Stimulated activated naive CD4-positive, alpha-beta T cell treated with Interleukin-2 at 50 U/mL for 16 hours (primary cell): Measurements from ENCODE around the gene MIF4GD.
A peak's percentile ranks its signal among the peaks of the same experiment; 100 is the strongest.
"Not testable (repeated sequence)": the region's sequence is repeated elsewhere in the genome, so short reads cannot be mapped to it uniquely, and the experiment has no call there.

Experiments
- DNase-seq: peaks from one replicate; lab custom pipeline; 2025; lab: John Stamatoyannopoulos, UW

The MIF4GD gene

DNA sequence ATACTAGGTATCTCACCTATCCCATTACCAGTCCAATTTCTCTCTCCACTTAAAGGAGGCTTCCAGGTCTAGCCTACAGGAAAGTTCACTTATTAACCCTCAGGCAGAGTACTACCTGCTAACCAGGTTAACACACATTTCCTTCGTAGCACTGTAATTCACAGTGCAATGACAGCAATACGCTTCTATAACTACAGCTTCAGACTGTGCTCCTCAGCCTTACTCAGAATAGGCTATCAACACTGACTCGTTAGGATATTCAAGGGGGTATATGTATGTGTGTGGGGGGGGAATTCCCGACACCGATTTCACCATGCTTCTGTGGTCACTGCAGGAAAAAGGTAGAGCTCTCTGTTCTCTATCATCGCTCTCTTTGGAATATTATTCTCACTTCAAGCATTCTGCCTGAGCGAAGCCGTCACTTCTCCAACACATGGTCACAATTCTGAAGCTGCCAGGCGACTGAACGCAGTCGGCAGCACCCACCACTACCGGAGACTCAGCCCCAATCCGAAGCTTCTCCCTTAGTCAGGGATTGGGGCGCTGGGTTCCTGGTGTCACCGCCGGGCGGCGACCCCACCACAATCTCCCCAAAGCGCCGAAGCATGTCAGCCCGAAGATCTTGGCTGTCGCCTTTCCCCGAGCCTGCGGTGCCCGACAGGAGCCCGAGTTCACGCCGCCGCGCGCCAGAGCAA, 10.2 kb downstream of the MIF4GD start:
- peak; percentile 61 for DNase-seq

DNA sequence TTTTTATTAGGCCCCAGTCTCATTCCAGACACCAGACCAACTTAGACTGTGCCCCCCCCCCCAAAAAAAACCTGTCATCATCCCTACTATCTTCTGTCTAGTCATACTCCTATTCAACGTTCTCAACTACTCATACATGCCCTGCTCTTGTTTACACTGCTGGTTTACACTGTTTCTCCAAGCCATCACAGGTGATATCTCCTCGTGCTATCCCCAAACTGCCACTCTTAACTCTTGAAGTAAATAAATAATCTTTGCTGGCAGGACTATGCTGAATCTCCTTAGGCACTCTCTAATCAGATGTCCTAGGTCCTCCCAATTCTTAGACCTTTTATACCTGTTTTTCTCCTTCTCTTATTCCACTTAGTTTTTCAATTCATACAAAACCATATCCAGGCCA, 13.8 kb downstream of the MIF4GD start:
- DNase-seq, result not testable (repeated sequence)

DNA sequence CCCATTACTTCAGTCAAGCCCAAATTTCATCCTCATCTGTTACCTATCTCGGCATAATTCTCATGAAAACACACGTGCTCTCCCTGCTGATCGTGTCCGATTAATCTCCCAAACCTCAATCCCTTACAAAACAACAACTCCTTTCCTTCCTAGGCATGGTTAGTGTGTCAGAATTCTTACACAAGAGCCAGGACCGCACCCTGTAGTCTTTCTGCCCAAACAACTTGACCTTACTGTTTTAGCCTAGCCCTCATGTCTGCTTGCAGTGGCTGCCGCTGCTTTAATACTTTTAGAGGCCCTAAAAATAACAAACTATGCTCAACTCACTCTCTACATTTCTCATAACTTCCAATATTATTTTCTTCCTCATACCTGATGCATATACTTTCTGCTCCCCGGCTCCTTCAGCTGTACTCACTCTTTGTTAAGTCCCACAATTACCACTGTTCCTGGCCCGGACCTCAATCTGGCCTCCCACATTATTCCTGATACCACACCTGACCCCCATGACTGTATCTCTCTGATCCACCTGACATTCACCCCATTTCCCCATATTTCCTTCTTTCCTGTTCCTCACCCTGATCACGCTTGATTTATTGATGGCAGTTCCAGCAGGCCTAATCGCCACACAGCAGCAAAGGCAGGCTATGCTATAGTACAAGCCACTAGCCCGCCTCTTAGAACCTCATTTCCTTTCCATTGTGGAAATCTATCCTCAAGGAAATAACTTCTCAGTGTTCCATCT, 14.9 kb downstream of the MIF4GD start:
- not testable (repeated sequence) for DNase-seq

DNA sequence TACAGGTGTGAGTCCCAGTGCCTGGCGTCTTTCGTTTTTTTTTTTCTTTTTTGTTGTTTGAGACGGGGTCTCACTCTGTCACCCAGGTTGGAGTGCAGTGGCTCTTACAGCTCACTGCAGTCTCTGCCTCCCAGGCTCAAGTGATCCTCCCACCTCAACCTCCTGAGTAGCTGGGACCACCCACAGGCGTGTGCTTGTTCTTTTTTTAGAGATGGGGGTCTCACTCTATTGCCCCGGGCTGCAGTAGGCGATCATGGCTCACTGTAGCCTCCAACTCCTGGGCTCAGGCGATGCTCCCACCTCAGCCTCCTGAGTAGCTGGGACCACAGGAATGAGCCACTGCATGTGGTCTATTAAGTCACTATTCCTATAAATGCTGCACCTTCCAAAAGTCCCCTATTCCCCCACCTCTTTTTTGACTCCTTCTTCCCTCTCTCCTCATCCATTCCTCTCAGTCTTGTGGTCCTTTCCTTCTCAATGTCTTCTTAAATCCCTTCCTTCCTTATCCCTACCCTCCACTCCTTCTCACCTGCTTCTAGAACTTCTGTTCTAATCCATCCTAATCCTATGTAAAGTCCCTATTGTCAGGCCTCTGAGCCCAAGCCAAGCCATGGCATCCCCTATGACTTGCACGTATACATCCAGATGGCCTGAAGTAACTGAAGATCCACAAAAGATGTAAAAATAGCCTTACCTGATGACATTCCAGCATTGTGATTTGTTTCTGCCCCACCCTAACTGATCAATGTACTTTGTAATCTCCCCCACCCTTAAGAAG, 18.8 kb downstream of the MIF4GD start:
- no peak for DNase-seq

DNA sequence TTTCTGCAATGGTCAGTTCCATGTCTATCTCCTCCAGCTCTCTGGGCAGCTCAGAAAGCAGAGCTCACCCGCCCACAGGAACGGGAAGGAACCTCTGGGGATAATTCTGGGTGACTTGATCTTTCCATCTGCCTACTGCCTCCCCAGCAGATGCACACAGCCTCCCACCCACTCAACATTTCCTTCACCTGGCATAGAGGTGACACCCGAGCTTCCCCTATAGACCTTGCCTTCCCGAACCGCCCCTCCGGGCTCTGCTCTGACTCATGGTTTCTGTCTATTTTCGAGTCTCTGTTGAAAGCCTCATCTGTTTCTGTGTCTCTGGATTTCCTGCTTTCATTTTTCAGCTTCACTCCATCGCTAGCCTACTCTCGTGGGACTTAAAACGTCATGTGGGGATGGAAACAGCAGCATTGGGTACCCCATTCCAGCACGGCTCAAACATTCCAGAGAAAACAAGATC, 21.0 kb downstream of the MIF4GD start:
- peak; percentile 86 for DNase-seq

DNA sequence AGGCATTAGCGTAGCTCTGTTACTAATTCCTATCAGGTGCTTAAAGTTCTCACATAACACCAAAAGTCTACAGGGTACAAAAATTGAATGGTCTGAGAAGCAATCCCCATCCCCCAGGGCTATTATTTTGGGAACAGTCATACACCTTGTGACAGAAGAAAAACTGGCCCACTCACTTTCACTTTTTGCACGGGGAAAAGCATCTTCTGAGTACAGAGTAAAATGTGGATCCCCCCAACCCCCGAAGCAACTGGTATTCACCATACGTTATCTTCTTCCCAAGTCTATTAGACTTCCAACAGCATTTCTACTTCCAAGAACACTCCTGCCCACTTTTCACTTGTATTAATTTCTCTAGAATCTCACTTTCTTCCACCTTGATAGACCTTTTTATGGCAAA, 21.5 kb downstream of the MIF4GD start:
- DNase-seq, result no peak

DNA sequence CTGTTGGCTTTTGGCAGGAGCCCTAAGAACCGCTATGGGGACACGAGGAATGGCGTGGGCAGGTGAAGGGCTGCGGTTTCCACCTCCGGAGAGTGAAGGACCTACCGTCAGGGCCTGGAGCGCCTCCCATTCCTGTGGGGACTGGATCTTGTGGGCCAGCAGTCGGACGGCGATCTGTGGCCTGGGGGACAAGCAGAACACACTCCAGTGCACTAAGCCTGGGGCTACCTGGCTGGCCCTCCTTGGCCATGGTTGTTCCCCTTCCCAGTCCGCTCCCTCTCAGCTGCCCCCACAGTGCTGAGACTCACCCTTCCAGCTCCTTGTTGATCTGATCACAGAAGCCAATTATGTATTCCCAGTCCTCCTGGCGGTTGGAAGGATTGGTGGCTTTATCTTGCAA, 24.6 kb downstream of the MIF4GD start:
- no peak for DNase-seq

DNA sequence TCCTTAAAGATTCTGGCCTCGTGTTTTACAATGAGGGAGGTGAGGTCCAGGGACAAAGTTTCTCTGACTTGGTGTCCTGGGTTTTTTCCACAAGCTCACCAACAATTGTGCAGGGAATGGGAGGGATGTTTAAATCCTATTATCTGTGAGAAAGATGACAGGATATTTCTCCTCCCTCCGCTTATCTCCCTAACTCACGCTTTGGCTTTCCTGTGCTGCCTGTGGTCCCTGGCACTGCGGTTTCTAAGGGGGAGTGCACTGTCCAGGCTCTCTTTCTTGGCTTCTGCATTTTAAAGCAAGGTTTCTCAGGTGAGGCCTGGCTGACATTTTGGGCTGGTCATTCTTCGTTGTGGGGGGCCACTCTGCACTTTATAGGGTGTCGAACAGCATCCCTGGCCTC, 26.0 kb downstream of the MIF4GD start:
- DNase-seq, result no peak

DNA sequence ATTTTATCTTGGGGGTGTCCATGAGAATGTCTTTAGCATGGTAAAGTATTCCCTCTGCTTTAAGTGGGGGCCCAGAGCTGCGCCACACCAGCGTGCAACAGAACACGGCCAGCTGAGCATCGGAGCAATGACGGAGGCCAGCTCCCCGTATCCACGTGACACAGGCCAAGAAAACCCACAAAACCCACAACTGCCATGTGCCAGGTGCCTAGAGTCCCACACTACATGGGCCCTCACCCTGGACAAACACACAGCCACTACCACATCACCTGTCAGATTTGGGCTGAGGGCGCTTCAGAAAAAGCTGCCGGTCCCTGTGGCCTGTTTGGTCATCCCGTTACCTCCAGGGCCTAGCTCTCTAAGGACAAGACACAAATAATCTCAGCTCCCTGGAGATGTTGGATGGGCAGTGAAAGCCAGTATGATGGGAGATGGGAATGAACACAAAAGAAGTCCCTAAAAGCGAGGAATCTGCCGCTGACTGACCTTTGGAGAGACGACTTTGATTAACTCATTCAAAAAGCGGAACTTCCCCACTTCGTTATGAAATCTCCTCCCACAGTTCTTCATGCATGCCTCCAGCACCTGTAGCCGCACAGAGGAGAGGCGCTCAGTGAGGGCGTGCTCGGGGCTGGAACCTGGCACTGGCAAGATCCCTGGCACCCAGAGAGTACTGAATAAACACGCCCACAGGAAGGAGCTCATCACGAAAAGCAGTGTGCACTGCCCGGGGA, 26.7 kb downstream of the MIF4GD start:
- no peak for DNase-seq

DNA sequence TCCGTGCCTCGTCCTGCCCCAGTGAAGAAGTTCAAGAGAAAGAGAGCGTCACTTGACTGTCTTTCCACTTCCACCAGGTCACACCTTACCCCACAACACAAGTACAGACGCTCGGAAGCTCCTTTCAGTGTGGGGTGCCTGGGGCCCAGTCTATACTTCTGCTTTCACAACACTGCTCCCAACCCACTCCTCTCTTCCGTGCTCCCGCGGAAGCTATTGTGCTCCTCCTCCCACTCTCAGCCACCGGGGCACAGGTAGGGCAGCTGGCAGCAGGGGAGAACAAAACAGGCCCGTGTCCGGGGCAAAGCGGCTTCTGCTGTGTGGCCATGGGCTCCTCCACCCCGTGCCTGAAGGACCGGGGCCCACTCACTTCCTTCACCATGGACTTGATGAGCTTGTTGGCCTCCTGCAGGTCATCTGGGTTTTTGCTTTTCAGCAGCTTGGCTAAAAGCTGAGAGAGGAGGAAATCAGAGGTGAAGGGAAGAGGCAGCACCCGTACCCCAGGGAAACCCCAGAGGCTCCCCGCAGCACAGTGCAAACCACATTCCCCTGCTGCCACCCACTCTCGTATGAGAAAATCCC, 28.5 kb downstream of the MIF4GD start:
- DNase-seq, result peak; percentile 59

DNA sequence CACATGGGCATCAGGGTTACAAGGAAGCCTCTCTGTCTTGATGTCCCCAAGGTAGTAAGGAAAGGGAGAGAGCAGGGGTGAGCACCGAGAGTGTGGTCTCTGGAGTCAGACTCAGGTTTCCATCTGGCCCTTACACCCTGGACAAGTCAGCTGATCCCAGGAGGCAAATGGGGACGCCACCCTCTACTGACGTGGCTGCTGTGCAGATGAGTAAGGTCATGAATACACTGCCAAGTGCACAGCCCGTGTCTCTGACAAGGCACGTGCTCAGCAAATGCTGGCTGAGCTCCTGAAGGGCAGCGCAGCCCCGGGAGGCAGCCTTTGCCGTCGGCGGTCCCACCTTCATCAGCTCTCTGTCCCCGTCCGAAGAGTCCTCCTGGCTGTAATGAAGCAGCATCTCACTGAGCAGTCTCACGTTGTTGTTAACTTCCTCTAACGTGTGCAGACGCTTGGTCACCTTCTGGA, 29.0 kb downstream of the MIF4GD start:
- DNase-seq, result peak; percentile 23

DNA sequence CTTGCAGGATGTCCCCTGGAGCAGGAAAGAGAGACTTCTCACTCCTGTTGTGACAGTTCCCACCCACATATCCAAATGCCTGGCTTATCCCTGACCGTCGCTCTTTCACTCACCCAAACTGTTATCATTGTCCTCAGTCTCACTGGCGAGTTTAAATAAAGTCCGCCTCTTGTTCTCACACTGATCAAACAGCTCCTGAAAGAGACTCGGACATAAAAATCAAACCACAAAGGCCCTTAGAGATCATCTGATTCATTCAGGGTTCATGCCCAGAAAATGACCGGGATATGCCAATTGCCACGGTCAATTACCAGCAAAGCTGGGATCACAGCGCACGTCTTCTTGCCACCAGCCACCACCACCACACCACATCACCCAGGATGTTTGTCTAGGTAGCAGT, 29.5 kb downstream of the MIF4GD start:
- no peak for DNase-seq

DNA sequence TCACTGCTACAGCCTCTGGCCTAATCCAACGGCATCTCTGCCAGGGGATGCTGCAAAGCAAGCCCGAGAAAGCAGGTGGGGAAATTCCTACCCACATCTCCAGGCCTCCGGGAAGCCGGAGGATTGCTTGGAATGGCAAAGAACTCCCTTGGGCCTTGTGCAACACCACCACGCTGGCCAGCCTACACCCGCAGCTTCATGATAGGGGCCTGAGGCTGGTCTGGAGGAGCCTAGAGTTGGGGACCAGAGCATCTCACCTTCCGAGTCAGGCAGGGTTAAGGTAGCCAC, 29.9 kb downstream of the MIF4GD start:
- DNase-seq, result no peak

DNA sequence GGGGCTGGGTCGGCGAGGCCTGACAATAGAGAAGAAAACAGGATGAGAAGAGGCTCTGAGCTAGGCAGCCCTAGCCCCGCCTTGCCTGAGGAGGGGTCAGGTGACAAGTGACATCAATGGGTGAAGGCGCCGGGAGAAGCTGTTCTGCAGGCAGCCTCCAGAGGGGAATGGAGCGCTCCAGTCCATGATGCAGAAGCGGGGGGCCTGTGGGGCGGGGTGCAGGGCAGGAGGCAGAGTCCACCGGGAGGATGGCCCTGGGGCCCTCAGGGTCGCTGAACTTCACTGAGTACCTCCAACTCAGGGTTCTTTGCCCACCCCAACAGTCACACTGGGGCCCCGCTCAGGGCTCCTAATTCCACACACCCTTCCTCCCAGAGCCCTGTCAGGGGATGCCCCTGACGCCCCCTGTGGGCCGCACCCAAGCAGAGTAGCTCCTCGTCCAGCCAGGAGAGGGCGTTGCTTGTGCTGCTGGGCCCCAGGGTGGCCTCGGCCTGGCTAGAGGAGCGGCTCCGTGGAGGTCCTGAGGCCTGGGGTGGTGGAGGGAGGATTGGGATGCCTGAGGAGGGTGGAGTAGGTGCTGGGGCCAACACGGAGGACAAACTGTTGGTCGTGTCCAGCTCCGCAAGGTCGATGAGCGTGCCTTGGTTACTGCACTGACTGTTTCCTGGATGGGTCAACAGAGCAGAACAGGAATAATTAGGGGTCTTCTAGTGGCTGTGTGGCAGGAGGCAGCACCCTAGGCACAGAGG, 30.5 kb downstream of the MIF4GD start:
- peak; percentile 8 for DNase-seq

DNA sequence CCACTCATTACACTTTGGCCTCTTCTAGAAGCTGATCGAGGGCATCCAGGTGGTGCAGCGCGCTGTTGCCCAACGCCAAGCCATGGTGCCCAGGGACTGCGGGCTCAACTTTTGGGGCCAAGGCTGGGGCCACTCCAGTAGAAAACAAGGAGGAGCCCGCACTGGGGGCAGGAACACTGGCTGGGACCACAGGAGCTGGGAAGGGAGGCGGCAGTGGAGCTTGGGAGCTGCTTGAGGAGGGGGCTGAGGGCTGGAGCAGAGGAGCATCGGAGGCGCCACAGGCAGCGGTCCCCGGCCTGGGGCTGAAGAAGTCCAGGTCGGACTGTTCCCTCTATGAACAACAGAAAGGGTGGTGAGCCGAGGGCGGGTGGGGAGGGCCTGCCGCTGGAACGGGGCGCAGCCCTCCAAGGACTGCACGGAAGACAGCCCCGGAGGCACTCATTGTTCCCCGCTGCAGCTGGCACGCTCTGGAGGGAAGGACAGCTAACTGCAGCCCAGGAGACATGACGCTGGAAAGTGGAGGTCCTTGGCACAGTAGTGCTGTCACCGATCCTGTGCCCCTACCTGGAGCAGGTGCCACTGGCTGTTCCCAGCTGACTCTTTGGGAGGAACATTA, 31.1 kb downstream of the MIF4GD start:
- DNase-seq, result no peak

DNA sequence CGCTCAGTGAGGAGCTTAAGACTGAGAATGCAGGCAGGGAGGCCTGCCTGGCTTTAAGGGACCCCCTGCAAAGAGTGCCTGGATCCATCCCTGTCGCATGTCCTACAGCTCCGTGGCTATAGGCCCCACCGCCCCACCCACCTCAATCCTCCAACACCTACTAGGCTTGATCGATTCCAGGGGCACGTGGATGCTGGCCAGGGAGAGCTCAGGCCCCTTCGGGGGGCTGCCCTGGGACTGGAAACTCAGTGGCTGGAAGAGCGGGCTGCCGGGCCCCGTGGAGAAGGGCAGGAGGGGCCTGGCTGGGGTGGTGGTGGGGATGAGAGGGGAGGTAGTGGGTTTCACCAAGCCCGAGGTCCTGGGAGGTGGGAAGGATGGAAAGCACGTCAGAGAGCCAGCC, 31.8 kb downstream of the MIF4GD start:
- no peak for DNase-seq

DNA sequence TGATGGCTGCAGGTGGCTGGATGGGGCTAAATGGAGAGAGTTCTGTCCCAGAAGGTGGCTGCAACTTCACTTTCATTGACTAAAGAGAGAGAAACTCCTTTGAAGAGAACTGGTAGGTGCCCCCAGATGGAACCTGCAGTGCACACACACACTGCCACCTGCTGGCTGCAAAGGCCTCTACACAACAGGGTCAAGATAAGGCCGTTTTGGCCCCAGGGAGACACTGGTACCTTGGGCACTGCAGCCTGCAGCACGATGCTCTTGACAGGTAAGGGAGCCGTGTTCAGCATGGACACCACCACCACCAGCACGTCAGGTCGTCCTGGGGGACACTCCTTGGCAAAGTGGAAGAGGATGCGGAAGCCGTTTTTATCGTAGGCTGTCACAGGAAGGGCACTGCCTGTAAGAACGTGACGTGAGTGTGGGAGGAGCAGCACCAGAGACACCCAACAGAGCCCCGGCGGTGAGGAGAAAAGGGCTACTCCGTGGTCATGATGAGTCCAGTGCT, 32.3 kb downstream of the MIF4GD start:
- DNase-seq, result peak; percentile 52

DNA sequence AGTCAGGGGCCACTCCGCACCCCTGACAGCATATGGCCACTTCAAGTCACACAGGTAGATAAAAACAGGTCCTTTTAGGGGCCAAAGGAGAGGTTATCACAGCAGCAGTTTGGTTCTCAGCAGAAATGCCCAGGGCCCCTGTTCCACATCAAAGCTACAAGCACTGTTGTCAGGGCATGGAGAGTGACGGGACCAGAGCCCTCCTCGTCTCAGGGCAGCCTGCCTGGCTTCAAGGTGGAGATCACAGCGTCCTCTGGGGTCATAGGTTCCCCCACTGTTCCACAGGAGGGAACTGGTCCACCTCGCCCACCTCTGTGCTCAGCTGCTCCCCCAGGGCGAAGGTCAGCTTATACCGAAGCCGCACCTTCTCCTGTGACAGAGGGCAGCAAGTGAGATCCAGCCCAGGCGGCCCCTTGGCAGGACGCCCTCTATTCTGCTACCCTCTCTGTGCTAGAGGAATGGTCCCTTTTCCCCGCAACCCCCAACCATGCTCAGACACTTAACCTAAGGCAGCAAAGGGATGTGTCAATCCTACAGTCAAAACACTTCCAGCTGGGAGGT, 32.9 kb downstream of the MIF4GD start:
- no peak for DNase-seq

DNA sequence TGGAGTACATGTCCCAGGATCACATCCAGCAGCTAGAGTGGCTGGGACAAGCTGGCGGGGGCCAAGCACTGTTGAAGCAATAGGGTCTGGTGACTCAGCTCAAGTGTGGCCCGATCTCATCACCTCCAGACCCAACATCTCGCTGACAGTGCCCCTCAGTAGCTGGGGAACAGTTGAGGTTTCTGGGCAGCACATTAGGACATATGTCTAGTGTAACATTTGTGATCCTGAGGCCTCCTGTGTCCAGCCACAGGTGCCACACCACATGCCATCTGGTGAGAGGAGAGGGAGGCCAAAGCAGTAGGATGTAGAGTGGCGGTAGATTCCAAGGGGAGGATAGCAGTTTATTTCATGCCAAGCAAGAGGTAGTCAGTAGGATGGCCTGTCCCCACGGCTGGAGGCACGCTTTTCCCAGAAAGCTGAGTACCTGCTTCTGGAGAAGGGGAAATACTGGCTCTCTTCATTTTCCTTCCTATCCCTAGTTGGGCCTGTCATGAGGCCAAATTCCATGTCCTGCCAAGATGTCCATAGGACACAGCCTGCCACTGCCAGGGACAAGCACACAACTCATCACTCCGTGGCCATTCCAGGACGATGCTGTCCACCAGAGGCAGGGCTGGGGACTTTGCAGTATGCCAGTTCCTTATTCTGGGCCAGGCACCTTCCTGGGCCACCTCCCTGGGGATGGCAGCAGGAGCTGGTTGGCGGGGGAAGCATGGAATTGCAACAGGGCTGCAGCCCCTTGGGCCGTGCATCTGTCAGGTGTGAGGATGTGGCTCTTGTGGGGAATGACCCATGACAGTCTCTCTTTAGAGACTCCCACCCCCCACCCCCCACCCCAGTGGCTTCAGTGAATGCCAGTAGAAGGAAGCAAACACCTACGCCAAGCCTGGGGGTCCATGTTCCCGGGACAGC, 33.7 kb downstream of the MIF4GD start:
- no peak for DNase-seq
